ENCODE measurements around the gene DMP1. TPM values are rescaled to one million over a fixed set of nuclear protein-coding genes. Genes with fewer than 3 reads are reported as not detected.

The DMP1 gene
- total RNA-seq: not detected

DNA sequence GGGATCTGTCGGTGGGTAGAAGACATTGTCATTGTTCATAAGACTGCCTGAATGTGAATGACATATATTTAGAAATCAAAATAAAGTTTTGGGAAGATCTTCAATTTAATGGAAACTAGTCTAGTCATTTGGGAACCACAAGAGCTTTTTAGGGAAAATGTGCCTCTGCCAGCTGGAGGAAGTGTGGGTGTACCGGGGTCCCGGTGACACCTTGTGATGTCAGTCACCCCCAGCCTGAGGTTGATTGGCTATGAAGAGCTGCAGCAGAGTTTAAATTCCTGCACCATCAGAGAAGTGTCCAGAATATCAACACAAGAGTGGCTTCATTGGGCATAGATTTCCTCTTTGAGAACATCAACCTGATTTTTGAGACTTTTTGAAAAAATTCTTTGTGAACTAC, at the start of gene DMP1:
TSS of gene DMP1 (plus strand) at position 301 of the 400 bp plus-strand sequence. CDS start 6,213 bp downstream, outside the sequence.
- Mint-ChIP-seq H3K4me1 (no peaks in the 10 kb centered on the region), H3K36me3 (ENCODE audit: low read depth) (no peaks in the 10 kb centered on the region), H3K27me3 (peaks cover 5% of the 10 kb centered on the region), H3K4me3 (no peak within 1 kb of the TSS), H3K9me3 (ENCODE audit: low read depth) (no peaks in the 10 kb centered on the region), H3K27ac (no peak within 1 kb of the TSS)
- ATAC-seq (no peak), DNase-seq (no peak)
- ChIA-PET CTCF (interaction anchor here (1.4 kb wide), 1 partner anchor 19 kb away, joined by 4 read pairs; no protein-coding TSS in a partner anchor), POLR2A (no interaction called here)
- intact Hi-C loops (cut with DNase I, micrococcal nuclease): no loop called here

DNA sequence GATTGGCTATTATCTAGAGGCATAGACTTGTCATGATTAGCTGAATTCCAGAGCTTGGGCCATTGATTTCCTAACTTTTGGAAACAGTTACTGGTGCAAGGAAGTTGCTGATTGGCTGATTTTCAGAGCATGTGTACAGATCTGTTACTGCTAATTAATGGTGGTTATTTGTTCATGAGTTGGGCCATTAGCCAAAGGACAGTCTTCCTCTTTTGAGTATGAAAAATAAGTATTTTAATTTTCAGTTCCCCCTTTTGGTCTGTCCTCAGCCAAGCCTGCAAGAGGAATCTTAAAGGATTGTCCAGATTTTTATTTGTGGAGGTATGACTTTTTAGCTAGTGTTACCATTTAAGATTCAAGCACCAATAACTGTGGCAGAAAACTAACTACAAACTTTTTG, 48.7 kb upstream of the DMP1 start:
- intact Hi-C loops (cut with DNase I, micrococcal nuclease): no loop called here
- Mint-ChIP-seq H3K27ac (no peak overlapping the region), H3K27me3 (peaks cover 24% of the 10 kb centered on the region), H3K9me3 (ENCODE audit: low read depth) (peaks cover 2% of the 10 kb centered on the region), H3K4me3 (no peak overlapping the region), H3K36me3 (ENCODE audit: low read depth) (no peaks in the 10 kb centered on the region), H3K4me1 (no peaks in the 10 kb centered on the region)
- CTCF ChIA-PET: interaction anchor here (0.7 kb wide), 1 partner anchor 481 kb away, joined by 3 read pairs; no protein-coding TSS in a partner anchor
- no peak for DNase-seq
- no peak for ATAC-seq
- POLR2A ChIA-PET: no interaction called here

DNA sequence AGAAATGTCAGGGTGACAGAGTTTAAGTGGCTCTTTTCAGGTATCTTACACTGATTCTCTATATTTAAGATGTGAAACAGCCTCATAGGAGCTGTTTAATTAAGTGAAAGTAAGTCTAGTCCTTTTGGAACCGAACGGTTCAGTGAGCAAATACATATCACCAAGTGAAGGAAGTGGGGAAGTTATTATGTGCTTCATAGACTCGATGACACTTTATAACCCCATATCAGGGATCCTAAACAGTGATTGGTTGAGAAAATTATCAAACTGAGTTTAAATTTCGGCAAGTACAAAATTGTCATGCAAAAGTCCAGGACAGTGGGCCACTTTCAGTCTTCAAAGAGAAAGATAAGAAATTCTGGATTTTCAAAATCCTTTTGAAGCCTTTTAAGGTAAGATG, 41.9 kb upstream of the DMP1 start, which contains the start of gene DSPP:
TSS of gene DSPP (plus strand) at position 301 of the 400 bp plus-strand sequence. CDS start 2,380 bp downstream, outside the sequence.
- peaks cover 8% of the 10 kb centered on the region for H3K27me3 Mint-ChIP-seq
- H3K9me3 Mint-ChIP-seq (ENCODE audit: low read depth): no peaks in the 10 kb centered on the region
- POLR2A ChIA-PET: no interaction called here
- CTCF ChIA-PET: no interaction called here
- no peak within 1 kb of the TSS for H3K27ac Mint-ChIP-seq
- H3K4me1 Mint-ChIP-seq: no peaks in the 10 kb centered on the region
- intact Hi-C loops (cut with DNase I, micrococcal nuclease): no loop called here
- ATAC-seq: no peak
- H3K36me3 Mint-ChIP-seq (ENCODE audit: low read depth): no peaks in the 10 kb centered on the region
- no peak for DNase-seq
- no peak within 1 kb of the TSS for H3K4me3 Mint-ChIP-seq

GRCh38 chr4:87614292-87614890, 35.7 kb upstream of the DMP1 start:
- Mint-ChIP-seq H3K9me3 (ENCODE audit: low read depth) (no peaks in the 10 kb centered on the region), H3K27me3 (peaks cover 5% of the 10 kb centered on the region), H3K4me1 (no peaks in the 10 kb centered on the region), H3K27ac (no peak overlapping the region), H3K4me3 (no peak overlapping the region), H3K36me3 (ENCODE audit: low read depth) (no peaks in the 10 kb centered on the region)
- ATAC-seq: no peak
- no peak for DNase-seq
- POLR2A ChIA-PET: no interaction called here
- CTCF ChIA-PET: no interaction called here
- intact Hi-C loops (cut with DNase I, micrococcal nuclease): no loop called here

DNA sequence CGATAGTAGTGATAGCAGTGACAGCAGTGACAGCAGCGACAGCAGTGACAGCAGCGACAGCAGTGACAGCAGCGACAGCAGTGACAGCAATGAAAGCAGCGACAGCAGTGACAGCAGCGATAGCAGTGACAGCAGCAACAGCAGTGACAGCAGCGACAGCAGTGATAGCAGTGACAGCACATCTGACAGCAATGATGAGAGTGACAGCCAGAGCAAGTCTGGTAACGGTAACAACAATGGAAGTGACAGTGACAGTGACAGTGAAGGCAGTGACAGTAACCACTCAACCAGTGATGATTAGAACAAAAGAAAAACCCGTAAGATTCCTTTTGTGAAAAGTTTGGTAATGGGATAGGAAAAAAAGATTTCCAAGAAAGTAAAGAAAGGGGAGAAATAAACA, 33.8 kb upstream of the DMP1 start:
- Mint-ChIP-seq H3K27me3 (peaks cover 6% of the 10 kb centered on the region), H3K36me3 (ENCODE audit: low read depth) (no peaks in the 10 kb centered on the region), H3K4me1 (no peaks in the 10 kb centered on the region), H3K27ac (no peak overlapping the region), H3K9me3 (ENCODE audit: low read depth) (no peaks in the 10 kb centered on the region), H3K4me3 (no peak overlapping the region)
- no peak for ATAC-seq
- ChIA-PET POLR2A (no interaction called here), CTCF (no interaction called here)
- intact Hi-C loops (cut with DNase I, micrococcal nuclease): no loop called here
- DNase-seq: no peak

GRCh38 chr4:87620086-87620485, 30.0 kb upstream of the DMP1 start:
- Mint-ChIP-seq H3K4me1 (no peaks in the 10 kb centered on the region), H3K27ac (no peak overlapping the region), H3K27me3 (peaks cover 2% of the 10 kb centered on the region), H3K36me3 (ENCODE audit: low read depth) (no peaks in the 10 kb centered on the region), H3K9me3 (ENCODE audit: low read depth) (no peaks in the 10 kb centered on the region), H3K4me3 (no peak overlapping the region)
- CTCF ChIA-PET: no interaction called here
- intact Hi-C loops (cut with DNase I, micrococcal nuclease): no loop called here
- ATAC-seq (no peak), DNase-seq (no peak)
- POLR2A ChIA-PET: no interaction called here

DNA sequence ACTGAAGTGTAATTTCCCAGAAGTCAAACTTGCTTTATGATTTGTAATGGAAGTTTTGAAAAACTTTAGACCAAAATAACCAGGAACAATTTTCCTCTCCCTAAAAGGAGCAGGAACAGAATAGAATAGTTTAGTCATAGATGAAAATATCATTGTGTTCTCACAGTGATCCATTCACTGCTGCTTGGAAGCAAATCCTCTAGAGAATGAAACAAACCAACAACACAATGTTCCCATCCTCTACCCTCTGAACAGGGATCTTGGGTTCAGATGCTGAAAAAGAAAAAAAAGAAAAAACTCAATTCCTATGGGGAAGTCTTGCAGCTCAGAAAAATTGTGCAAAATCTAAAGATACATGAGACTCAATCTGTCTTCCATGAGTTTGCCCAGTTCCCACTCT, 29.6 kb upstream of the DMP1 start:
- POLR2A ChIA-PET: no interaction called here
- Mint-ChIP-seq H3K4me1 (no peaks in the 10 kb centered on the region), H3K36me3 (ENCODE audit: low read depth) (no peaks in the 10 kb centered on the region), H3K27ac (no peak overlapping the region), H3K27me3 (peaks cover 2% of the 10 kb centered on the region), H3K9me3 (ENCODE audit: low read depth) (no peaks in the 10 kb centered on the region), H3K4me3 (no peak overlapping the region)
- CTCF ChIA-PET: no interaction called here
- intact Hi-C loops (cut with DNase I, micrococcal nuclease): no loop called here
- ATAC-seq: no peak
- no peak for DNase-seq

GRCh38 chr4:87622303-87622702, 27.8 kb upstream of the DMP1 start:
- DNase-seq (no peak), ATAC-seq (no peak)
- H3K27ac Mint-ChIP-seq: no peak overlapping the region
- no peaks in the 10 kb centered on the region for H3K4me1 Mint-ChIP-seq
- H3K4me3 Mint-ChIP-seq: no peak overlapping the region
- intact Hi-C loops (cut with DNase I, micrococcal nuclease): no loop called here
- H3K9me3 Mint-ChIP-seq (ENCODE audit: low read depth): no peaks in the 10 kb centered on the region
- no peaks in the 10 kb centered on the region for H3K36me3 Mint-ChIP-seq (ENCODE audit: low read depth)
- peaks cover 2% of the 10 kb centered on the region for H3K27me3 Mint-ChIP-seq
- ChIA-PET CTCF (no interaction called here), POLR2A (no interaction called here)

DNA sequence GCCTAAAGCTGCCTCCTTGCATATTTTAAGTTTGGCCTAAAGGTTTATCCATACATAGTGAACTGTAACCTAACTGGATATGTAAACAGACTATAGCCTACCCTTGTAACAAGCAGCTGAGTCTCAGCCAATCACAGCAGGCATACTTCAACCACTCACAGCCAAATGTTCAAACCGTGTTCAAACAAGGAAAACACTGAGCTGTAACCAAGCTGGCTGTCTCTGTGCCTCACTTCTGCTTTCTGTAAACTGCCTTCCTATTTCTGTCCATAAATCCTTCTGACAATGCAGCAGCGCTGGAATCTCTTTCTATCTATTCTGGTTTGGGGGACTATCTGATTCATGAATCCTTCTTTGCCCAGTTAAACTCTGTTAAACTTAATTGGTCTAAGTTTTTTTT, 25.4 kb upstream of the DMP1 start:
- ChIA-PET CTCF (interaction anchor here (1.5 kb wide), 1 partner anchor 12 kb away, joined by 5 read pairs; no protein-coding TSS in a partner anchor), POLR2A (no interaction called here)
- peaks cover 2% of the 10 kb centered on the region for H3K27me3 Mint-ChIP-seq
- H3K27ac Mint-ChIP-seq: no peak overlapping the region
- H3K4me1 Mint-ChIP-seq: no peaks in the 10 kb centered on the region
- H3K4me3 Mint-ChIP-seq: no peak overlapping the region
- ATAC-seq (no peak), DNase-seq (no peak)
- intact Hi-C loops (cut with DNase I, micrococcal nuclease): no loop called here
- no peaks in the 10 kb centered on the region for H3K9me3 Mint-ChIP-seq (ENCODE audit: low read depth)
- no peaks in the 10 kb centered on the region for H3K36me3 Mint-ChIP-seq (ENCODE audit: low read depth)

- Mint-ChIP-seq H3K27me3 (peaks cover 8% of the 10 kb centered on the region), H3K36me3 (ENCODE audit: low read depth) (no peaks in the 10 kb centered on the region), H3K27ac (no peak overlapping the region), H3K9me3 (ENCODE audit: low read depth) (no peaks in the 10 kb centered on the region), H3K4me3 (no peak overlapping the region), H3K4me1 (no peaks in the 10 kb centered on the region)
- no peak for ATAC-seq
- DNase-seq: no peak
- ChIA-PET POLR2A (no interaction called here), CTCF (no interaction called here)
- intact Hi-C loops (cut with DNase I, micrococcal nuclease): no loop called here
Measured at GRCh38 chr4:87631668-87632067, 18.4 kb upstream of the DMP1 start.

DNA sequence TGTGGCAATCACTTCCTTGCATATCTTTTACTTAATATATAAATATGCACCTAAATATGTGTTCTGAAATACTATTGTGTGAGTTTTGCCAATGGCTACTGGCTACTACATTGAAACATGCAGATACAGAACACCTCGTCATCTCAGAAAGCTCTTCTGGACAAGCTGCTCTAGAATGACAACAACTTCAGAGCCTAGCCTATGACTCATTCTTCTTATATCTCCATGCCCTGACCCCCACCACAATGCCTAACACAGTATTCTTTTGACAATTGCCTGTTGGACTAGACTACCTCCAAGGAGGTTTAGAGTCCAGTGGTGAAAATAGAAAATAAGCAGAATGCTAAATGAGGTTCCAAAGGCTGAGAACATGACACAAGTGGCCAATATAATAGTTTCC, 17.6 kb upstream of the DMP1 start:
- CTCF ChIA-PET: no interaction called here

GRCh38 chr4:87633243-87633642, 16.8 kb upstream of the DMP1 start:
- Mint-ChIP-seq H3K27ac (no peak overlapping the region), H3K27me3 (peaks cover 8% of the 10 kb centered on the region), H3K4me1 (no peaks in the 10 kb centered on the region), H3K4me3 (no peak overlapping the region), H3K9me3 (ENCODE audit: low read depth) (no peaks in the 10 kb centered on the region), H3K36me3 (ENCODE audit: low read depth) (no peaks in the 10 kb centered on the region)
- intact Hi-C loops (cut with DNase I, micrococcal nuclease): no loop called here
- DNase-seq (no peak), ATAC-seq (no peak)
- ChIA-PET CTCF (no interaction called here), POLR2A (no interaction called here)

More for the DNA sequence above, 17.6 kb upstream of the DMP1 start:
- Mint-ChIP-seq H3K4me1 (no peaks in the 10 kb centered on the region), H3K27ac (no peak overlapping the region), H3K9me3 (ENCODE audit: low read depth) (no peaks in the 10 kb centered on the region), H3K36me3 (ENCODE audit: low read depth) (no peaks in the 10 kb centered on the region), H3K4me3 (no peak overlapping the region), H3K27me3 (peaks cover 8% of the 10 kb centered on the region)
- POLR2A ChIA-PET: no interaction called here
- intact Hi-C loops (cut with DNase I, micrococcal nuclease): no loop called here
- DNase-seq (no peak), ATAC-seq (no peak)

DNA sequence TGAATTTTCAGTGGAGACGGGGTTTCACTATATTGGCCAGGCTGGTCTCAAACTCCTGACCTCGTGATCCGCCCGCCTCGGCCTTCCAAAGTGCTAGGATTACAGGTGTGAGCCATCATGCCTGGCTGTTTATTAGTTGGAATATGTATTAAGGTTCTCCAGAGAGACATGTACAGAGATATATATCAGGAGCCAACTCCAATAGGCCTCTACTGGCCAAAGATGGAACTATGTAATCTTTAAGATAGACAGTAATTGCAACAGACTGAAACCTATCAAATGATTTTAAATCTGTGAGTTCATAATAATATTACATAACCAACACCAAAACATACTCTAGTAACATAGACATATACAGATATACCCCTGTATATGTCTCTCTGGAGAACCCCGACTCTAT, 5.8 kb upstream of the DMP1 start:
- POLR2A ChIA-PET: no interaction called here
- H3K27me3 Mint-ChIP-seq: no peaks in the 10 kb centered on the region
- H3K36me3 Mint-ChIP-seq (ENCODE audit: low read depth): no peaks in the 10 kb centered on the region

More for the DNA sequence above, 5.8 kb upstream of the DMP1 start:
- CTCF ChIA-PET: no interaction called here
- DNase-seq (no peak), ATAC-seq (no peak)
- no peak overlapping the region for H3K4me3 Mint-ChIP-seq
- intact Hi-C loops (cut with DNase I, micrococcal nuclease): no loop called here
- H3K4me1 Mint-ChIP-seq: no peaks in the 10 kb centered on the region
- no peaks in the 10 kb centered on the region for H3K9me3 Mint-ChIP-seq (ENCODE audit: low read depth)
- H3K27ac Mint-ChIP-seq: no peak overlapping the region
